NCI-H1436 (cell line): Measurements from ENCODE around the gene ASPSCR1.
"Not testable (repeated sequence)": the region's sequence is repeated elsewhere in the genome, so short reads cannot be mapped to it uniquely, and the experiment has no call there.

Source experiments
- DNase-seq: peaks from one replicate; lab custom pipeline; 2025; lab: John Stamatoyannopoulos, UW

ASPSCR1 gene

GRCh38 chr17:81941484-81942166, 35.8 kb upstream of the ASPSCR1 start:
- no peak for DNase-seq

- DNase-seq: no peak
Observed at GRCh38 chr17:81942167-81942553, 35.3 kb upstream of the ASPSCR1 start.

GRCh38 chr17:81944858-81945257, 32.6 kb upstream of the ASPSCR1 start:
- DNase-seq: no peak

GRCh38 chr17:81947189-81947588, 30.2 kb upstream of the ASPSCR1 start, which contains the start of gene MYADML2:
Gene MYADML2 (minus strand): TSS chr17:81947233. CDS start chr17:81941741, 5,492 bp downstream.
- DNase-seq: no peak

- no peak for DNase-seq
Observed at GRCh38 chr17:81948635-81949378, 28.6 kb upstream of the ASPSCR1 start.

GRCh38 chr17:81950501-81950900, 26.9 kb upstream of the ASPSCR1 start:
- DNase-seq: no peak

- DNase-seq: no peak
Observed at GRCh38 chr17:81951785-81952684, 25.4 kb upstream of the ASPSCR1 start.

- no peak for DNase-seq
Observed at GRCh38 chr17:81952792-81953228, 24.6 kb upstream of the ASPSCR1 start.

- not testable (repeated sequence) for DNase-seq
Observed at GRCh38 chr17:81953443-81953842, 24.0 kb upstream of the ASPSCR1 start.

GRCh38 chr17:81954131-81955057, 23.0 kb upstream of the ASPSCR1 start:
- DNase-seq: no peak

GRCh38 chr17:81955058-81955681, 22.3 kb upstream of the ASPSCR1 start:
- DNase-seq: no peak

GRCh38 chr17:81955756-81956544, 21.5 kb upstream of the ASPSCR1 start:
- DNase-seq: no peak

GRCh38 chr17:81956607-81957589, 20.5 kb upstream of the ASPSCR1 start:
- DNase-seq: no peak

- DNase-seq: no peak
Observed at GRCh38 chr17:81957691-81958432, 19.6 kb upstream of the ASPSCR1 start.

GRCh38 chr17:81958633-81959342, 18.6 kb upstream of the ASPSCR1 start:
- DNase-seq: no peak

GRCh38 chr17:81959362-81960129, 17.9 kb upstream of the ASPSCR1 start:
- DNase-seq: peak; percentile 52
